Spleen (tissue), 7 donors: ENCODE measurements around the gene AEBP2.

Experiments used
- POLR2A ChIP-seq, 3 donors: fragments of 450-650 bp; IDR thresholded peaks; one replicate each; pipeline ENCODE4 v1.5.1; 2017; ENCODE audit warnings: antibody characterized with exemption in 3 of 3, mild to moderate bottlenecking in 1 of 3
- POLR2AphosphoS5 ChIP-seq, 3 donors: sonication (generic); formaldehyde crosslinking; IDR thresholded peaks; one replicate each; pipeline ENCODE4 v1.5.1; 2017; ENCODE audit warnings: antibody characterized with exemption in 3 of 3
- TF ChIP-seq, protein P1 (sequence below), 11 experiments: fragments of 200-600 bp in 7 of 11; fragments of 450-650 bp in 4 of 11; sonication (generic) in 4 of 11; IDR thresholded peaks in 8 of 11; conservative IDR thresholded peaks in 3 of 11; 1 replicate in 7 of 11; 2 replicates in 4 of 11; pipeline versions ENCODE4 v1.4.0 to v1.8.0; 2016 to 2021; ENCODE audit warnings: antibody characterized with exemption in 11 of 11, inconsistent platforms in 4 of 11, mild to moderate bottlenecking in 1 of 11
- donor health status: DM: no; HTN: no; CAD: no; lungs with moderate emphysema.
- donor health status: DM: no; HTN: no; CAD: no.
- donor health status: DM: no; HTN: no; CAD: no.

DNA sequence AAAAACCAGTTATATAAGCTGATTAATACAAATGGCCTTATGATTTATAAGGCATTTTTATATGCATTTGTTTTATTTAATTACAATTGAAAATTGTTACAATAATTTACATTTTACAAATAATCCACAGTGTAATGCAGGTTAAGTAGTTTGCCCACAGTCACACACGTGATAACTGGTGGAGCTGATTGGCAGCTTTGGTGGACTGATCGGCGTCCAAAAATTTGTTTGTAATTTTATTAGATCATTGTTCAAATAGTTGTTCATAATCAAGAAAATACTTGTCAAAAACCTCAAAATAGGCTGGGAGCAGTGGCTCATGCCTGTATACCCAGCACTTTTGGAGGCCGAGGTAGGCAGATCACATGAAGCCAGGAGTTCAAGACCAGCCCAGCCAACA lies 59.7 kb downstream of the AEBP2 start:
- TF ChIP-seq, protein P1, sequence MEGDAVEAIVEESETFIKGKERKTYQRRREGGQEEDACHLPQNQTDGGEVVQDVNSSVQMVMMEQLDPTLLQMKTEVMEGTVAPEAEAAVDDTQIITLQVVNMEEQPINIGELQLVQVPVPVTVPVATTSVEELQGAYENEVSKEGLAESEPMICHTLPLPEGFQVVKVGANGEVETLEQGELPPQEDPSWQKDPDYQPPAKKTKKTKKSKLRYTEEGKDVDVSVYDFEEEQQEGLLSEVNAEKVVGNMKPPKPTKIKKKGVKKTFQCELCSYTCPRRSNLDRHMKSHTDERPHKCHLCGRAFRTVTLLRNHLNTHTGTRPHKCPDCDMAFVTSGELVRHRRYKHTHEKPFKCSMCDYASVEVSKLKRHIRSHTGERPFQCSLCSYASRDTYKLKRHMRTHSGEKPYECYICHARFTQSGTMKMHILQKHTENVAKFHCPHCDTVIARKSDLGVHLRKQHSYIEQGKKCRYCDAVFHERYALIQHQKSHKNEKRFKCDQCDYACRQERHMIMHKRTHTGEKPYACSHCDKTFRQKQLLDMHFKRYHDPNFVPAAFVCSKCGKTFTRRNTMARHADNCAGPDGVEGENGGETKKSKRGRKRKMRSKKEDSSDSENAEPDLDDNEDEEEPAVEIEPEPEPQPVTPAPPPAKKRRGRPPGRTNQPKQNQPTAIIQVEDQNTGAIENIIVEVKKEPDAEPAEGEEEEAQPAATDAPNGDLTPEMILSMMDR (IDR thresholded peaks at IDR 0.05 in 8 of 11, conservative IDR thresholded peaks at IDR 0.05 in 3 of 11), result no peak
- TF ChIP-seq POLR2A (IDR thresholded peaks at IDR 0.05) (no peak), POLR2AphosphoS5 (IDR thresholded peaks at IDR 0.05) (no peak)
